Endothelial cell (in vitro differentiated cells): Measurements from ENCODE around the gene CNPY4. TPM values are rescaled to one million over a fixed set of nuclear protein-coding genes. Genes with fewer than 3 reads are reported as not detected.

Experiments used
- DNase-seq: peaks from one replicate; pipeline ENCODE4 v3.0.0; 2021; ENCODE audit warnings: low spot score
- H3K27ac Mint-ChIP-seq: one replicate; pipeline ENCODE4 v1.8.0; 2021; ENCODE audit warnings: mixed read lengths, inconsistent platforms; ENCODE audit not compliant: unreplicated experiment
- H3K27me3 Mint-ChIP-seq: one replicate; pipeline ENCODE4 v1.8.0; 2021; ENCODE audit warnings: mild to moderate bottlenecking, moderate library complexity, mixed read lengths, inconsistent platforms; ENCODE audit not compliant: unreplicated experiment
- H3K36me3 Mint-ChIP-seq: one replicate; pipeline ENCODE4 v1.8.0; 2021; ENCODE audit warnings: mild to moderate bottlenecking, low read depth, mixed read lengths, inconsistent platforms; ENCODE audit not compliant: unreplicated experiment
- H3K4me1 Mint-ChIP-seq: one replicate; pipeline ENCODE4 v1.8.0; 2021; ENCODE audit warnings: mild to moderate bottlenecking, mixed read lengths, inconsistent platforms; ENCODE audit not compliant: unreplicated experiment
- H3K4me3 Mint-ChIP-seq: one replicate; pipeline ENCODE4 v1.8.0; 2021; ENCODE audit warnings: mild to moderate bottlenecking, mixed read lengths, inconsistent platforms; ENCODE audit not compliant: unreplicated experiment
- H3K9me3 Mint-ChIP-seq: one replicate; pipeline ENCODE4 v1.8.0; 2021; ENCODE audit warnings: mixed read lengths, inconsistent platforms; ENCODE audit not compliant: unreplicated experiment
- total RNA-seq: library from RNA; stranded (reverse); fragmentation: NEBNext Ultra II Directional; extraction: Animal tissue kit (Norgen Biotek cat#: 25700); gene quantifications from one replicate; pipeline ENCODE4 v1.2.1, GENCODE V29; 2021; ENCODE audit not compliant: unreplicated experiment
- TF ChIP-seq, protein P1 (sequence below): fragments of 200-600 bp; sonication (generic); IDR thresholded peaks from one replicate; pipeline ENCODE4 v1.5.0; 2021; ENCODE audit warnings: antibody characterized with exemption; ENCODE audit not compliant: unreplicated experiment

The CNPY4 gene
- total RNA-seq, 1 donor from 2014 or later, result 28.3 TPM

DNA sequence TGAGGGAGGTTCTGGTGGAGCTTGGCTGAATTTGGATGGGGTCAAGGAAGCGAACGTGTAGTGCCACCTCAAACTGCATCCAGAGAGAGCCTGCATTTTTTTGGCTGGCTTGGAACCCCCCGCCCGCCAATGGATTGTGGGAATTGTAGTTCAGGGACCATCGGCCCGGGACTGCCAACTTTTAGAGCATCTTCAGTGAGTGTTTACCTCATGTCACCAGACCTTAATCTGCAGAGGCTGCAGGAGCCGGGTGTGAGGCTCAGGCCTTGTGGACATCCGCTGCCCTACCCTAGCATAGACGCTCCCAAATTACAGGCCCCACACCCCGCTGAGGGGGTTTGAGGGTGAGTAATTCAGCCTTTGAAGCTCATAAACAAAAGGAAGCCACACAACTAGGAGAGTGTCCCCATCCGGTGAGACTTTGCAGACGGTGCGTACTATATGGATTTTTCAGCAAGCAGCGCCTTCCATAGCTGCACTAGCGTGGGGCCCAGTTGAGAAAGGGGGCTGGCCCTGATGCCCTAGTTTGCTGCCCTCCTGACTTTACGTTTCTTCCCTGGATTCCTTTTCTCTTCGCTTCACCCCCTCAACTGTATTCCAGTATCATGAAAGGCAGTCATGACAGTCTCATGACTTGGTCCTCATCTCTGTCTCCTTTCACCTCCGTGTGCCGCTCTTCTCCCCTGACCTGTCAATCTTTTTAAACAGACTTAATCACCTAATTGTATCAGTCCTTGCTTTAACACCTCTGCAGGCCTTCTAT is 717 bp downstream of the CNPY4 start:
- peak overlapping the region; percentile 99 for H3K4me3 Mint-ChIP-seq
- peaks cover 13% of the 10 kb centered on the region for H3K36me3 Mint-ChIP-seq
- peaks cover 31% of the 10 kb centered on the region for H3K4me1 Mint-ChIP-seq
- H3K27me3 Mint-ChIP-seq, result peaks cover 9% of the 10 kb centered on the region
- H3K9me3 Mint-ChIP-seq, result no peaks in the 10 kb centered on the region
- H3K27ac Mint-ChIP-seq, result peak overlapping the region; percentile 96
- peak; percentile 70 for DNase-seq
- TF ChIP-seq, protein P1, sequence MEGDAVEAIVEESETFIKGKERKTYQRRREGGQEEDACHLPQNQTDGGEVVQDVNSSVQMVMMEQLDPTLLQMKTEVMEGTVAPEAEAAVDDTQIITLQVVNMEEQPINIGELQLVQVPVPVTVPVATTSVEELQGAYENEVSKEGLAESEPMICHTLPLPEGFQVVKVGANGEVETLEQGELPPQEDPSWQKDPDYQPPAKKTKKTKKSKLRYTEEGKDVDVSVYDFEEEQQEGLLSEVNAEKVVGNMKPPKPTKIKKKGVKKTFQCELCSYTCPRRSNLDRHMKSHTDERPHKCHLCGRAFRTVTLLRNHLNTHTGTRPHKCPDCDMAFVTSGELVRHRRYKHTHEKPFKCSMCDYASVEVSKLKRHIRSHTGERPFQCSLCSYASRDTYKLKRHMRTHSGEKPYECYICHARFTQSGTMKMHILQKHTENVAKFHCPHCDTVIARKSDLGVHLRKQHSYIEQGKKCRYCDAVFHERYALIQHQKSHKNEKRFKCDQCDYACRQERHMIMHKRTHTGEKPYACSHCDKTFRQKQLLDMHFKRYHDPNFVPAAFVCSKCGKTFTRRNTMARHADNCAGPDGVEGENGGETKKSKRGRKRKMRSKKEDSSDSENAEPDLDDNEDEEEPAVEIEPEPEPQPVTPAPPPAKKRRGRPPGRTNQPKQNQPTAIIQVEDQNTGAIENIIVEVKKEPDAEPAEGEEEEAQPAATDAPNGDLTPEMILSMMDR, result no peak

DNA sequence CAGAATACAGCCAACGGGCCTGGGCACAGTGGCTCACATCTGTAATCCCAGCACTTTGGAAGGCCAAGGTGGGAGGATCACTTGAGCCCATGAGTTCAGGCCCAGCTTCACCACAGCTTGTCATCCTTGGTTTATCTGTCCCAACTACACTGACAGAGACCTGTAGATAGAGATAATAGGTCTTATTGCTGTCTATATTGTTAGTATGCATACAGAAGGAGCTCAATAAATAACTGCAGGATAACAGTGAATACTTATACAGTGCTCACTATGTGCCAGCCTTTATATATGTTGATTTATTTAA is 1.3 kb downstream of the CNPY4 start:
- H3K27ac Mint-ChIP-seq, result peak overlapping the region; percentile 96
- DNase-seq, result no peak
- TF ChIP-seq, protein P1, result no peak
- peaks cover 13% of the 10 kb centered on the region for H3K36me3 Mint-ChIP-seq
- H3K9me3 Mint-ChIP-seq, result no peaks in the 10 kb centered on the region
- H3K4me1 Mint-ChIP-seq, result peaks cover 31% of the 10 kb centered on the region
- H3K27me3 Mint-ChIP-seq, result peaks cover 9% of the 10 kb centered on the region
- peak overlapping the region; percentile 99 for H3K4me3 Mint-ChIP-seq

DNA sequence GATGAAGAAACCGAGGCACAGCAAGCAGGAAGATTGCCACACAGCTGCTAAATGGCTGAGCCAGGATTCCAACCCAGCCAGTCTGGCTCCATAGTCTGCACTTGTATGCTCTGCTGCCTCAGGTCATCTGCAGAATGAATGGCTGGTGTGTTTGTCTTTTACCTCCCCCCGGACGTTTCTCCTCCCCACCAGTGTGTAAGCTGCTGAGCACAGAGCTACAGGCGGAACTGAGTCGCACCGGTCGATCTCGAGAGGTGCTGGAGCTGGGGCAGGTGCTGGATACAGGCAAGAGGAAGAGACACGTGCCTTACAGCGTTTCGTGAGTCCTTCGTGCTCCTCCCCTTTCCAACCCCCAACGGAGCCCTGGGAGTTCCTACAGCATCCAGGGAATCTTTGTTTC is 2.6 kb downstream of the CNPY4 start:
- TF ChIP-seq, protein P1, result no peak
- no peak for DNase-seq
- H3K27ac Mint-ChIP-seq, result no peak overlapping the region
- peaks cover 8% of the 10 kb centered on the region for H3K36me3 Mint-ChIP-seq
- H3K27me3 Mint-ChIP-seq, result peaks cover 6% of the 10 kb centered on the region
- no peaks in the 10 kb centered on the region for H3K9me3 Mint-ChIP-seq
- H3K4me3 Mint-ChIP-seq, result no peak overlapping the region
- H3K4me1 Mint-ChIP-seq, result peaks cover 39% of the 10 kb centered on the region

DNA sequence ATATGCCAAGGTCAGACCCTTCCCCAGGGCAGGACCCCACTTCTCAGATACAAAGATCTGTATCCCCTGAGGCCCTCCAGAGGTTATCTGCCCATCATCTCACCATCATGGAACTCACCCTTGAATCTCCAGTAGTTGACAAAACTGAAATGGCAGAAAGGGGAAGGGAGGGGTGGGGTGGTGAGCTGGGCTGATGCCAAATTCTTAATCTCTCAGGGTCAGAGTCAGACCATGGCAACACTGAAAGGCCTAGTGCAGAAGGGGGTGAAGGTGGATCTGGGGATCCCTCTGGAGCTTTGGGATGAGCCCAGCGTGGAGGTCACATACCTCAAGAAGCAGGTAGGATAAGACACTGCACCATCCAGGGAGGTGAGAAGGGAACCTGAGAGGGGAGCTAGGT is 3.1 kb downstream of the CNPY4 start:
- Mint-ChIP-seq H3K4me3 (no peak overlapping the region), H3K27me3 (peaks cover 6% of the 10 kb centered on the region), H3K36me3 (peaks cover 8% of the 10 kb centered on the region), H3K4me1 (peaks cover 39% of the 10 kb centered on the region), H3K27ac (no peak overlapping the region), H3K9me3 (no peaks in the 10 kb centered on the region)
- no peak for DNase-seq
- TF ChIP-seq, protein P1, result no peak
